HepG2 (cell line): Measurements from ENCODE around the gene MYL6. TPM values are rescaled to one million over a fixed set of nuclear protein-coding genes. Genes with fewer than 3 reads are reported as not detected.

Source experiments
- ATM ChIP-seq: fragments of 450-650 bp; IDR thresholded peaks from 2 replicates; pipeline ENCODE4 v1.7.1; 2017; ENCODE audit warnings: mild to moderate bottlenecking, borderline replicate concordance
- BCL3 ChIP-seq: sonication (generic); formaldehyde crosslinking; IDR thresholded peaks from 2 replicates; pipeline ENCODE4 v1.5.1; 2020; ENCODE audit warnings: mild to moderate bottlenecking, missing genetic modification reagents, moderate library complexity
- BCL6 ChIP-seq: IDR thresholded peaks from 2 replicates; pipeline ENCODE4 v1.6.1; 2016; ENCODE audit warnings: missing genetic modification reagents, missing compliant biosample characterization
- CENPX ChIP-seq: sonication (generic); formaldehyde crosslinking; IDR thresholded peaks from 2 replicates; pipeline ENCODE4 v1.9.0; 2021; ENCODE audit warnings: mild to moderate bottlenecking, missing genetic modification reagents, moderate library complexity
- EZH2 ChIP-seq: conservative IDR thresholded peaks from 2 replicates; pipeline ENCODE4 v1.6.1; 2012; ENCODE audit warnings: mild to moderate bottlenecking, low read depth, low read length, moderate library complexity
- GATAD2A ChIP-seq: IDR thresholded peaks from 2 replicates; pipeline ENCODE4 v1.6.1; 2016
- KDM2A ChIP-seq: sonication (generic); formaldehyde crosslinking; IDR thresholded peaks from 2 replicates; pipeline ENCODE4 v1.4.0; 2020; ENCODE audit warnings: low read depth, missing genetic modification reagents, borderline replicate concordance
- RBAK ChIP-seq: sonication (generic); formaldehyde crosslinking; IDR thresholded peaks from 2 replicates; pipeline ENCODE4 v1.5.1; 2020; ENCODE audit warnings: mild to moderate bottlenecking, missing genetic modification reagents
- ZBTB10 ChIP-seq: sonication (generic); formaldehyde crosslinking; IDR thresholded peaks from 2 replicates; pipeline ENCODE4 v1.4.0; 2020; ENCODE audit warnings: missing genetic modification reagents, borderline replicate concordance
- ZFP37 ChIP-seq: sonication (generic); formaldehyde crosslinking; IDR thresholded peaks from 2 replicates; pipeline ENCODE4 v1.4.0; 2020; ENCODE audit warnings: missing genetic modification reagents, borderline replicate concordance
- ZFP82 ChIP-seq: sonication (generic); formaldehyde crosslinking; IDR thresholded peaks from 2 replicates; pipeline ENCODE4 v1.5.1; 2020; ENCODE audit warnings: mild to moderate bottlenecking, missing genetic modification reagents, borderline replicate concordance
- ZNF121 ChIP-seq: sonication (generic); formaldehyde crosslinking; IDR thresholded peaks from 2 replicates; pipeline ENCODE4 v1.5.0; 2020; ENCODE audit warnings: mild to moderate bottlenecking, missing genetic modification reagents
- ZNF513 ChIP-seq: sonication (generic); formaldehyde crosslinking; conservative IDR thresholded peaks from 2 replicates; pipeline ENCODE4 v1.5.0; 2020; ENCODE audit warnings: missing genetic modification reagents
- ZNF547 ChIP-seq: sonication (generic); formaldehyde crosslinking; IDR thresholded peaks from 2 replicates; pipeline ENCODE4 v1.5.1; 2020; ENCODE audit warnings: mild to moderate bottlenecking, missing genetic modification reagents
- ZNF557 ChIP-seq: sonication (generic); formaldehyde crosslinking; IDR thresholded peaks from 2 replicates; pipeline ENCODE4 v1.4.0; 2020; ENCODE audit warnings: missing genetic modification reagents
- polyA plus RNA-seq, 8 experiments: library from polyadenylated mRNA; depleted of rRNA in 3 of 8; stranded (reverse) in 7 of 8; unstranded in 1 of 8; fragments of >200 nt; fragmentation: Illumina TruSeq in 4 of 8; extraction: Trizol in 4 of 8; gene quantifications; 2 replicates each; pipeline versions ENCODE4 v1.2.1 to v1.2.3, GENCODE V29; 2011 to 2016; ENCODE audit warnings: low read depth in 4 of 8, missing spikeins in 1 of 8, mixed read lengths in 1 of 8; ENCODE audit not compliant: insufficient read depth in 1 of 8
- total RNA-seq, 5 experiments: library from RNA; depleted of rRNA; stranded (reverse); fragments of >200 nt; fragmentation: Illumina TruSeq; extraction: Trizol; gene quantifications; 2 replicates each; pipeline ENCODE4 v1.2.3, GENCODE V29; 2016; ENCODE audit warnings: low read depth in 1 of 5
- TF ChIP-seq, protein P1 (sequence below): sonication (generic); formaldehyde crosslinking; IDR thresholded peaks from 2 replicates; pipeline ENCODE4 v1.8.0; 2022; ENCODE audit warnings: mild to moderate bottlenecking, missing genetic modification reagents, moderate library complexity
- TF ChIP-seq, protein P2 (sequence below): sonication (generic); formaldehyde crosslinking; IDR thresholded peaks from 2 replicates; pipeline ENCODE4 v1.8.0; 2022; ENCODE audit warnings: missing genetic modification reagents, low read depth, mild to moderate bottlenecking, borderline replicate concordance
- TF ChIP-seq, protein P3 (sequence below): sonication (generic); formaldehyde crosslinking; IDR thresholded peaks from 2 replicates; pipeline ENCODE4 v1.8.1; 2022; ENCODE audit warnings: low read depth, mild to moderate bottlenecking, missing genetic modification reagents
- TF ChIP-seq, protein P4 (sequence below): sonication (generic); formaldehyde crosslinking; IDR thresholded peaks from 2 replicates; pipeline ENCODE4 v1.4.0; 2020; ENCODE audit warnings: missing genetic modification reagents

Gene MYL6
- total and polyA plus RNA-seq, 2 of the 13 experiments (the other 11 are each of a cell fraction or from before 2014, with no cell fraction given): 1,127 to 1,192 TPM

GRCh38 chr12:56151672-56152131, 6.5 kb upstream of the MYL6 start (continued):
- TF ChIP-seq CENPX (CRISPR knock-in tag): no peak
- no peak for TF ChIP-seq RBAK
- no peak for TF ChIP-seq BCL6 (CRISPR knock-in tag)
- no peak for TF ChIP-seq ZNF513 (CRISPR knock-in tag)
- TF ChIP-seq, protein P1, sequence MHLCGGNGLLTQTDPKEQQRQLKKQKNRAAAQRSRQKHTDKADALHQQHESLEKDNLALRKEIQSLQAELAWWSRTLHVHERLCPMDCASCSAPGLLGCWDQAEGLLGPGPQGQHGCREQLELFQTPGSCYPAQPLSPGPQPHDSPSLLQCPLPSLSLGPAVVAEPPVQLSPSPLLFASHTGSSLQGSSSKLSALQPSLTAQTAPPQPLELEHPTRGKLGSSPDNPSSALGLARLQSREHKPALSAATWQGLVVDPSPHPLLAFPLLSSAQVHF (CRISPR knock-in tag): no peak
- peak; percentile 39; the same call in 1 of the 2 replicates for TF ChIP-seq ZBTB10
- TF ChIP-seq, protein P2, sequence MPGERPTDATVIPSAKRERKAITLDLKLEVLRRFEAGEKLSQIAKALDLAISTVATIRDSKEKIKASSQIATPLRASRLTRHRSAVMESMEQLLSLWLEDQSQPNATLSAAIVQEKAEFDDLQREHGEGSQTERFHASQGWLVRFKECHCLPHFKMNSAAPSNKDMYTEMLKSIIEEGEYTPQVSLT (CRISPR knock-in tag): no peak
- TF ChIP-seq ZNF121 (CRISPR knock-in tag): no peak
- no peak for TF ChIP-seq BCL3 (CRISPR knock-in tag)
- no peak for TF ChIP-seq EZH2
- TF ChIP-seq, protein P3, sequence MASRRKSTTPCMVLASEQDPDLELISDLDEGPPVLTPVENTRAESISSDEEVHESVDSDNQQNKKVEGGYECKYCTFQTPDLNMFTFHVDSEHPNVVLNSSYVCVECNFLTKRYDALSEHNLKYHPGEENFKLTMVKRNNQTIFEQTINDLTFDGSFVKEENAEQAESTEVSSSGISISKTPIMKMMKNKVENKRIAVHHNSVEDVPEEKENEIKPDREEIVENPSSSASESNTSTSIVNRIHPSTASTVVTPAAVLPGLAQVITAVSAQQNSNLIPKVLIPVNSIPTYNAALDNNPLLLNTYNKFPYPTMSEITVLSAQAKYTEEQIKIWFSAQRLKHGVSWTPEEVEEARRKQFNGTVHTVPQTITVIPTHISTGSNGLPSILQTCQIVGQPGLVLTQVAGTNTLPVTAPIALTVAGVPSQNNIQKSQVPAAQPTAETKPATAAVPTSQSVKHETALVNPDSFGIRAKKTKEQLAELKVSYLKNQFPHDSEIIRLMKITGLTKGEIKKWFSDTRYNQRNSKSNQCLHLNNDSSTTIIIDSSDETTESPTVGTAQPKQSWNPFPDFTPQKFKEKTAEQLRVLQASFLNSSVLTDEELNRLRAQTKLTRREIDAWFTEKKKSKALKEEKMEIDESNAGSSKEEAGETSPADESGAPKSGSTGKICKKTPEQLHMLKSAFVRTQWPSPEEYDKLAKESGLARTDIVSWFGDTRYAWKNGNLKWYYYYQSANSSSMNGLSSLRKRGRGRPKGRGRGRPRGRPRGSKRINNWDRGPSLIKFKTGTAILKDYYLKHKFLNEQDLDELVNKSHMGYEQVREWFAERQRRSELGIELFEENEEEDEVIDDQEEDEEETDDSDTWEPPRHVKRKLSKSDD (CRISPR knock-in tag): no peak
- TF ChIP-seq ZFP82 (CRISPR knock-in tag): no peak
- TF ChIP-seq KDM2A (CRISPR knock-in tag): no peak; the same call in 1 of the 2 replicates
- no peak; the same call in 1 of the 2 replicates for TF ChIP-seq GATAD2A (CRISPR knock-in tag)
- TF ChIP-seq, protein P4, sequence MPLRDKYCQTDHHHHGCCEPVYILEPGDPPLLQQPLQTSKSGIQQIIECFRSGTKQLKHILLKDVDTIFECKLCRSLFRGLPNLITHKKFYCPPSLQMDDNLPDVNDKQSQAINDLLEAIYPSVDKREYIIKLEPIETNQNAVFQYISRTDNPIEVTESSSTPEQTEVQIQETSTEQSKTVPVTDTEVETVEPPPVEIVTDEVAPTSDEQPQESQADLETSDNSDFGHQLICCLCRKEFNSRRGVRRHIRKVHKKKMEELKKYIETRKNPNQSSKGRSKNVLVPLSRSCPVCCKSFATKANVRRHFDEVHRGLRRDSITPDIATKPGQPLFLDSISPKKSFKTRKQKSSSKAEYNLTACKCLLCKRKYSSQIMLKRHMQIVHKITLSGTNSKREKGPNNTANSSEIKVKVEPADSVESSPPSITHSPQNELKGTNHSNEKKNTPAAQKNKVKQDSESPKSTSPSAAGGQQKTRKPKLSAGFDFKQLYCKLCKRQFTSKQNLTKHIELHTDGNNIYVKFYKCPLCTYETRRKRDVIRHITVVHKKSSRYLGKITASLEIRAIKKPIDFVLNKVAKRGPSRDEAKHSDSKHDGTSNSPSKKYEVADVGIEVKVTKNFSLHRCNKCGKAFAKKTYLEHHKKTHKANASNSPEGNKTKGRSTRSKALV (CRISPR knock-in tag): no peak
- TF ChIP-seq ZNF557: no peak
- TF ChIP-seq ZNF547 (CRISPR knock-in tag): no peak
- TF ChIP-seq ZFP37 (CRISPR knock-in tag): 0 out of 2 replicates have a peak, but pooled peaks have one; percentile 40
- TF ChIP-seq ATM: no peak
